PC-9 (cell line): ENCODE data around the gene OSBPL2.

Experiments
- CTCF ChIP-seq: fragments of 200-600 bp; sonication (generic); conservative IDR thresholded peaks from 2 replicates; pipeline ENCODE4 v1.6.1; 2017; ENCODE audit warnings: mixed run types, antibody characterized with exemption, mild to moderate bottlenecking, moderate library complexity
- EZH2 ChIP-seq: fragments of 200-600 bp; sonication (generic); IDR thresholded peaks from 2 replicates; pipeline ENCODE4 v1.8.0; 2017; ENCODE audit warnings: antibody characterized with exemption, low read depth

GRCh38 chr20:62236766-62237513 is 1.4 kb upstream of the OSBPL2 start:
- TF ChIP-seq CTCF (no peak), EZH2 (no peak)
